ENCODE measurements around the gene ACHE.

The ACHE gene

GRCh38 chr7:100895956-100896731 is 456 bp upstream of the ACHE start:
- Histone ChIP-seq H3K9ac (ENCODE audit: low read length) (no peak overlapping the region), H3K4me1 (ENCODE audit: insufficient read depth, low read length) (peaks cover 9% of the 10 kb centered on the region), H3K4me3 (ENCODE audit: low read depth in 1 of 2, low read length in 2 of 2) (peak overlapping the region in 1 of 2 donors; percentile 38), H3K36me3 (ENCODE audit: insufficient read depth, low read length) (no peaks in the 10 kb centered on the region), H3K27me3 (ENCODE audit: control insufficient read depth in 1 of 2, insufficient read depth in 2 of 2, low read length in 2 of 2) (peaks cover 15 to 39% of the 10 kb centered on the region in 2 donors), H3K27ac (ENCODE audit: low read depth, low read length) (no peak overlapping the region), H3K9me3 (ENCODE audit: low read length) (no peaks in the 10 kb centered on the region)

- H3K27ac ChIP-seq (ENCODE audit: low read depth, low read length): no peak overlapping the region
Observed at GRCh38 chr7:100894860-100895700, 608 bp downstream of the ACHE start.

GRCh38 chr7:100893910-100894721 is 1.6 kb downstream of the ACHE start:
- Histone ChIP-seq H3K4me1 (ENCODE audit: insufficient read depth, low read length) (peaks cover 9% of the 10 kb centered on the region), H3K9me3 (ENCODE audit: low read length) (no peaks in the 10 kb centered on the region)

More at GRCh38 chr7:100894860-100895700, 608 bp downstream of the ACHE start:
- Histone ChIP-seq H3K27me3 (ENCODE audit: control insufficient read depth in 1 of 2, insufficient read depth in 2 of 2, low read length in 2 of 2) (peaks cover 15 to 39% of the 10 kb centered on the region in 2 donors), H3K9me3 (ENCODE audit: low read length) (no peaks in the 10 kb centered on the region), H3K4me1 (ENCODE audit: insufficient read depth, low read length) (peaks cover 9% of the 10 kb centered on the region), H3K9ac (ENCODE audit: low read length) (no peak overlapping the region), H3K4me3 (ENCODE audit: low read depth in 1 of 2, low read length in 2 of 2) (peak overlapping the region in 1 of 2 donors; percentile 34), H3K36me3 (ENCODE audit: insufficient read depth, low read length) (no peaks in the 10 kb centered on the region)

GRCh38 chr7:100893318-100893895 is 2.3 kb downstream of the ACHE start:
- peaks cover 15 to 39% of the 10 kb centered on the region in 2 donors for H3K27me3 ChIP-seq (ENCODE audit: control insufficient read depth in 1 of 2, insufficient read depth in 2 of 2, low read length in 2 of 2)
- H3K4me1 ChIP-seq (ENCODE audit: insufficient read depth, low read length): peaks cover 16% of the 10 kb centered on the region
- peaks cover 3% of the 10 kb centered on the region for H3K36me3 ChIP-seq (ENCODE audit: insufficient read depth, low read length)
- H3K4me3 ChIP-seq (ENCODE audit: low read depth in 1 of 2, low read length in 2 of 2): no peak overlapping the region
- no peaks in the 10 kb centered on the region for H3K9me3 ChIP-seq (ENCODE audit: low read length)
- no peak overlapping the region for H3K9ac ChIP-seq (ENCODE audit: low read length)
- no peak overlapping the region for H3K27ac ChIP-seq (ENCODE audit: low read depth, low read length)

More at GRCh38 chr7:100893910-100894721, 1.6 kb downstream of the ACHE start:
- no peak overlapping the region for H3K9ac ChIP-seq (ENCODE audit: low read length)
- no peaks in the 10 kb centered on the region for H3K36me3 ChIP-seq (ENCODE audit: insufficient read depth, low read length)
- peaks cover 15 to 39% of the 10 kb centered on the region in 2 donors for H3K27me3 ChIP-seq (ENCODE audit: control insufficient read depth in 1 of 2, insufficient read depth in 2 of 2, low read length in 2 of 2)
- H3K27ac ChIP-seq (ENCODE audit: low read depth, low read length): no peak overlapping the region
- H3K4me3 ChIP-seq (ENCODE audit: low read depth in 1 of 2, low read length in 2 of 2): no peak overlapping the region

- H3K9me3 ChIP-seq (ENCODE audit: low read length): no peaks in the 10 kb centered on the region
- H3K36me3 ChIP-seq (ENCODE audit: insufficient read depth, low read length): peaks cover 11% of the 10 kb centered on the region
- peaks cover 24% of the 10 kb centered on the region for H3K4me1 ChIP-seq (ENCODE audit: insufficient read depth, low read length)
- no peak overlapping the region for H3K9ac ChIP-seq (ENCODE audit: low read length)
- no peak overlapping the region for H3K27ac ChIP-seq (ENCODE audit: low read depth, low read length)
- no peak overlapping the region for H3K4me3 ChIP-seq (ENCODE audit: low read depth in 1 of 2, low read length in 2 of 2)
- peaks cover 11 to 32% of the 10 kb centered on the region in 2 donors for H3K27me3 ChIP-seq (ENCODE audit: control insufficient read depth in 1 of 2, insufficient read depth in 2 of 2, low read length in 2 of 2)
Observed at GRCh38 chr7:100892364-100893317, 3.0 kb downstream of the ACHE start.

- Histone ChIP-seq H3K9ac (ENCODE audit: low read length) (no peak overlapping the region), H3K27me3 (ENCODE audit: control insufficient read depth in 1 of 2, insufficient read depth in 2 of 2, low read length in 2 of 2) (peaks cover 7 to 25% of the 10 kb centered on the region in 2 donors), H3K4me3 (ENCODE audit: low read depth in 1 of 2, low read length in 2 of 2) (no peak overlapping the region), H3K36me3 (ENCODE audit: insufficient read depth, low read length) (peaks cover 20% of the 10 kb centered on the region), H3K9me3 (ENCODE audit: low read length) (no peaks in the 10 kb centered on the region), H3K4me1 (ENCODE audit: insufficient read depth, low read length) (peaks cover 27% of the 10 kb centered on the region), H3K27ac (ENCODE audit: low read depth, low read length) (no peak overlapping the region)
Observed at GRCh38 chr7:100891568-100892247, 4.0 kb downstream of the ACHE start.

GRCh38 chr7:100890653-100891567 is 4.8 kb downstream of the ACHE start:
- no peaks in the 10 kb centered on the region for H3K9me3 ChIP-seq (ENCODE audit: low read length)

GRCh38 chr7:100888988-100889750 is 6.5 kb downstream of the ACHE start, which contains the start of gene UFSP1:
Gene UFSP1, minus strand, starts transcription at chr7:100889715. Its CDS starts 444 bp downstream, at chr7:100889271.
- Histone ChIP-seq H3K9me3 (ENCODE audit: low read length) (no peaks in the 10 kb centered on the region), H3K27ac (ENCODE audit: low read depth, low read length) (peak within 1 kb of the TSS; percentile 62), H3K27me3 (ENCODE audit: control insufficient read depth in 1 of 2, insufficient read depth in 2 of 2, low read length in 2 of 2) (peaks cover 0 to 6% of the 10 kb centered on the region in 2 donors), H3K4me1 (ENCODE audit: insufficient read depth, low read length) (peaks cover 18% of the 10 kb centered on the region), H3K9ac (ENCODE audit: low read length) (peak within 1 kb of the TSS; percentile 53), H3K36me3 (ENCODE audit: insufficient read depth, low read length) (peaks cover 46% of the 10 kb centered on the region), H3K4me3 (ENCODE audit: low read depth in 1 of 2, low read length in 2 of 2) (peak within 1 kb of the TSS; percentile 68 to 71)

More at GRCh38 chr7:100890653-100891567, 4.8 kb downstream of the ACHE start:
- H3K4me1 ChIP-seq (ENCODE audit: insufficient read depth, low read length): peaks cover 22% of the 10 kb centered on the region
- H3K27me3 ChIP-seq (ENCODE audit: control insufficient read depth in 1 of 2, insufficient read depth in 2 of 2, low read length in 2 of 2): peaks cover 0 to 17% of the 10 kb centered on the region in 2 donors
- H3K4me3 ChIP-seq (ENCODE audit: low read depth in 1 of 2, low read length in 2 of 2): peak overlapping the region; percentile 31 to 68
- H3K36me3 ChIP-seq (ENCODE audit: insufficient read depth, low read length): peaks cover 28% of the 10 kb centered on the region
- H3K27ac ChIP-seq (ENCODE audit: low read depth, low read length): peak overlapping the region; percentile 59
- H3K9ac ChIP-seq (ENCODE audit: low read length): peak overlapping the region; percentile 53
